Activated T-cell treated with anti-CD3 and anti-CD28 coated beads, Interleukin-2, amount 50 U/mL, for 24 hours (primary cell): ENCODE results near the gene ADAMTS3.
"Not testable (repeated sequence)": the region's sequence is repeated elsewhere in the genome, so short reads cannot be mapped to it uniquely, and the experiment has no call there.

Source experiments
- DNase-seq: peaks from one replicate; pipeline ENCODE4 v3.0.0-alpha.2; 2020
- H3K27ac Mint-ChIP-seq: 2 replicates; pipeline ENCODE4 v1.8.0; 2020; ENCODE audit warnings: mild to moderate bottlenecking, mixed read lengths
- H3K27me3 Mint-ChIP-seq: 2 replicates; pipeline ENCODE4 v1.8.0; 2020; ENCODE audit warnings: mixed read lengths
- H3K36me3 Mint-ChIP-seq: 2 replicates; pipeline ENCODE4 v1.8.0; 2020; ENCODE audit warnings: low read depth, mixed read lengths
- H3K4me1 Mint-ChIP-seq: 2 replicates; pipeline ENCODE4 v1.8.0; 2020; ENCODE audit warnings: low read depth, mixed read lengths
- H3K4me3 Mint-ChIP-seq: 2 replicates; pipeline ENCODE4 v1.8.0; 2020; ENCODE audit warnings: mild to moderate bottlenecking, moderate library complexity, mixed read lengths
- H3K9me3 Mint-ChIP-seq: 2 replicates; pipeline ENCODE4 v1.8.0; 2020; ENCODE audit warnings: mixed read lengths

The ADAMTS3 gene

DNA sequence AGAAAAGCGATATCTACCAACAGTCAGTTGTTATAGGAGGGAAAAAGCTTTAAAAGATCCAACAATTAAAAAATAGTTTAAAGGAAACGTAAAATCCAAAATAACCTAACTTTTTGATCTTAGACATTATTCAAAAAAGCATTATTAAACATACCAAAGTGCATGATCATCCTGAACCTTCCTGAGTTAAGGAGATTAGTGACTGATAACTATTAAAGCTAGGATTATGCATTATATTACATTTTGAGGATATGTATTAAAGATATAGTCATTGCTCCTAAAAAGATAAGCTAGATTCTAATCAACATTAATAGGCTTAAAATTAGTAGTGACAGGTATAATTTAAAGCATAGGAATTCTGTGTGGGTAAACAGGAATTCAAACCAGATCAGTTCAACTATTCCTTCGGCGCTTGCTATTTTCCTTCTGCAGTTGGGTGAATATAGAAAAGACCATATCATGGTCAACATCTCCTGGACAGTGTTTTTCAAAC, 139.6 kb downstream of the ADAMTS3 start:
- Mint-ChIP-seq H3K36me3 (no peaks in the 10 kb centered on the region), H3K27me3 (no peaks in the 10 kb centered on the region), H3K4me3 (no peak overlapping the region), H3K27ac (no peak overlapping the region), H3K4me1 (no peaks in the 10 kb centered on the region), H3K9me3 (no peaks in the 10 kb centered on the region)
- DNase-seq, result no peak

DNA sequence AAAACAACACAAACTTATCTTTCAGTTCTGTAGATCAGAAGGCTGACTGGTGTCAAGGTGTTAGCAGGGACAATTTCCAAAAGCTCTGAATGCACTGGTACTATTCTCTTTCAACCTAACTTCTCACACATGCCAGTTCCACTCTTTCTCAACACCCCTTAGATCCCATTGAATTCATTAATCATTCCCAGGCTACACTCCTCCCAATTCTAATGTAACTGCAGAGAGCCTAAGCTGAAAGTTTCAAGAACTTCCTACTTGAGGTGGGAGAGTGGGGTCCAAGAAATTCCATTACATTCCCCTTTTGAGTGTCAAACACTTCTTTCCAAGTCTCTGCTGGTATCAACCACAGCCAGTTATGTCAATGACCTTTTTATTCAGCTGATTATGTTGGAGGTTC, 142.0 kb downstream of the ADAMTS3 start:
- Mint-ChIP-seq H3K4me1 (no peaks in the 10 kb centered on the region), H3K36me3 (no peaks in the 10 kb centered on the region), H3K4me3 (no peak overlapping the region), H3K9me3 (no peaks in the 10 kb centered on the region), H3K27ac (no peak overlapping the region), H3K27me3 (no peaks in the 10 kb centered on the region)
- DNase-seq, result no peak

GRCh38 chr4:72425908-72426307, 143.1 kb downstream of the ADAMTS3 start:
- not testable (repeated sequence) for H3K4me3 Mint-ChIP-seq, H3K9me3 Mint-ChIP-seq, H3K4me1 Mint-ChIP-seq, DNase-seq, H3K27ac Mint-ChIP-seq, H3K27me3 Mint-ChIP-seq, H3K36me3 Mint-ChIP-seq

DNA sequence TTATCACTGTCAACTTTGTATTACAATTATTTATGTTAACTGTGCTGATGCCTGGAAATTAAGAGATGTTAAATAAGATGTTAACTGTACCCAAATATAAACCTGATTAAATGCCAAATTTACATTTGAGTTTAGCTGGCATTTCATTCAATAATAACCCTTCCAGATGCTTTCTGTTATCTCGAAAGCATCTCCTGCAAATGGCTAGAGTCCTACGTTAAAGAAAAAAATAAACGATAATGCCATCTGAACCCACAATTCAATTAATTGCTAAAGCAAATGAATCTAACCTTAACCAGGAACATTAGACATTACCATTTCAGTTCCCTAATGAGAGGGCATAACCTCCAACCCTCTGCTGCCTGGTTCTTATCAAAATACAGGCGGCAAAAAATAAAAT, 145.0 kb downstream of the ADAMTS3 start:
- no peak for DNase-seq
- no peaks in the 10 kb centered on the region for H3K36me3 Mint-ChIP-seq
- no peaks in the 10 kb centered on the region for H3K4me1 Mint-ChIP-seq
- H3K27ac Mint-ChIP-seq, result no peak overlapping the region
- no peaks in the 10 kb centered on the region for H3K9me3 Mint-ChIP-seq
- H3K27me3 Mint-ChIP-seq, result no peaks in the 10 kb centered on the region
- no peak overlapping the region for H3K4me3 Mint-ChIP-seq

GRCh38 chr4:72422416-72422815, 146.6 kb downstream of the ADAMTS3 start:
- H3K36me3 Mint-ChIP-seq, result no peaks in the 10 kb centered on the region
- no peak for DNase-seq
- H3K4me1 Mint-ChIP-seq, result no peaks in the 10 kb centered on the region
- H3K27me3 Mint-ChIP-seq, result no peaks in the 10 kb centered on the region
- no peaks in the 10 kb centered on the region for H3K9me3 Mint-ChIP-seq
- no peak overlapping the region for H3K27ac Mint-ChIP-seq
- no peak overlapping the region for H3K4me3 Mint-ChIP-seq

GRCh38 chr4:72418458-72418857, 150.6 kb downstream of the ADAMTS3 start:
- DNase-seq, result no peak
- Mint-ChIP-seq H3K4me3 (no peak overlapping the region), H3K27me3 (no peaks in the 10 kb centered on the region), H3K27ac (no peak overlapping the region), H3K36me3 (no peaks in the 10 kb centered on the region), H3K9me3 (no peaks in the 10 kb centered on the region), H3K4me1 (no peaks in the 10 kb centered on the region)

DNA sequence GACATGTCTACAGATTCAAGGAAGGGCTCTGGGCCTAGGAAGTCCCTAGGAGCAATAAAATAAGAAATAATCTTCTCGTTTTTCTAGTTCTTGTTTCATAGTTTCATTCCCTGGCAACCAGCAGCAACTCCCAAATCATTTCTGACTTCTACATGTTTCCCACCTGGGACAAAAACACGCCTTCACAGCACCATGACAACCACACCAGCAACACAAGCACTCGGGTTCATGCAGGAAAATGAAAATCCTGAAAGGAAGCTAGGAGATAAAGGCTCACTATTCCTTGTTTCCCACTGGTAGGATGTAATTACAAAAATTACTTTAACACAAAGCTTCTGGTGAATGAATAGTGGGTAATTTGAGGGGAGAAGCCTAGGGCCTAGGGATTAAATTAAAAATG, 158.9 kb downstream of the ADAMTS3 start:
- Mint-ChIP-seq H3K36me3 (no peaks in the 10 kb centered on the region), H3K27me3 (no peaks in the 10 kb centered on the region), H3K4me1 (no peaks in the 10 kb centered on the region), H3K4me3 (no peak overlapping the region), H3K27ac (no peak overlapping the region), H3K9me3 (peaks cover 2% of the 10 kb centered on the region)
- DNase-seq, result no peak

DNA sequence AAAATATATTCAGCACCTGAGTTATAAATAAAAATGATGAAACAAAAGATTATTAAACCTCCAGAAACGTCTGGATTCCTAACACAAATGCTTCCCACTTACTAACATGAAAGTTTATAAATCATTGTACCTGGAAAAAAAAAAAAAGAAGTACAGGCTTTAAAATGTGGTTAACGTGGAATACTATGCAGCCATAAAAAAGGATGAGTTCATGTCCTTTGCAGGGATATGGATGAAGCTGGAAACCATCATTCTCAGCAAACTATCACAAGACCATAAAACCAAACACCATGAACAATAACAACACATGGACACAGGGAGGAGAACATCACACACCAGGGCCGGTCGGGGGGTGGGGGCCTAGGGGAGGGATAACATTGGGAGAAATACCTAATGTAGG, 160.5 kb downstream of the ADAMTS3 start:
- Mint-ChIP-seq H3K27ac (no peak overlapping the region), H3K27me3 (no peaks in the 10 kb centered on the region), H3K36me3 (no peaks in the 10 kb centered on the region), H3K4me3 (no peak overlapping the region), H3K4me1 (no peaks in the 10 kb centered on the region), H3K9me3 (peaks cover 2% of the 10 kb centered on the region)
- no peak for DNase-seq

GRCh38 chr4:72405417-72405816, 163.6 kb downstream of the ADAMTS3 start:
- Mint-ChIP-seq H3K27ac (no peak overlapping the region), H3K4me3 (no peak overlapping the region), H3K4me1 (no peaks in the 10 kb centered on the region), H3K9me3 (peaks cover 2% of the 10 kb centered on the region), H3K36me3 (no peaks in the 10 kb centered on the region), H3K27me3 (no peaks in the 10 kb centered on the region)
- no peak for DNase-seq

- no peaks in the 10 kb centered on the region for H3K9me3 Mint-ChIP-seq
- no peaks in the 10 kb centered on the region for H3K27me3 Mint-ChIP-seq
- no peak overlapping the region for H3K4me3 Mint-ChIP-seq
- H3K4me1 Mint-ChIP-seq, result no peaks in the 10 kb centered on the region
- H3K36me3 Mint-ChIP-seq, result no peaks in the 10 kb centered on the region
- H3K27ac Mint-ChIP-seq, result no peak overlapping the region
- DNase-seq, result no peak
Measured at GRCh38 chr4:72397314-72397713, 171.7 kb downstream of the ADAMTS3 start.

- Mint-ChIP-seq H3K4me1 (no peaks in the 10 kb centered on the region), H3K27ac (no peak overlapping the region), H3K36me3 (no peaks in the 10 kb centered on the region), H3K27me3 (no peaks in the 10 kb centered on the region), H3K4me3 (no peak overlapping the region), H3K9me3 (no peaks in the 10 kb centered on the region)
- no peak for DNase-seq
Measured at GRCh38 chr4:72394012-72394663, 174.9 kb downstream of the ADAMTS3 start.

DNA sequence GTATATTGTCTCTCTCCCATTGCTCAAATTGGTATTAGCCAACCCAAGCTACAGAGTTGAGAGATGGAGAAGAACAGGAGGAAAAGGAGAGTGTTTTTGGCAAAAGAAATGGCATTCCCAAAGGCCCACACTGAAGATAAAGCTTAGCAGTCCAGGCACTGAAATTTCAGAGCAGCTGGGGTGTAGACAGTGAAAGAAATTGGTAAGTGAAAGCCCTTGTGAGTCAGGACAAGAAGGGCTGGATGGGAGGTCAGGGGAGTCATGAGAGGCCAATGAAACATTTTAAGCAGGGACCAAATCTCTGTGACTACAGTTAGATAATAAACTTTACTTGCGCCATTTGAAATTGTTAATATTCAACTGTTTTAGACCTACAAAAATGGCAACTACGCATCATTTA, 177.7 kb downstream of the ADAMTS3 start:
- Mint-ChIP-seq H3K27ac (no peak overlapping the region), H3K27me3 (no peaks in the 10 kb centered on the region), H3K4me3 (no peak overlapping the region), H3K36me3 (no peaks in the 10 kb centered on the region), H3K9me3 (no peaks in the 10 kb centered on the region), H3K4me1 (no peaks in the 10 kb centered on the region)
- no peak for DNase-seq

DNA sequence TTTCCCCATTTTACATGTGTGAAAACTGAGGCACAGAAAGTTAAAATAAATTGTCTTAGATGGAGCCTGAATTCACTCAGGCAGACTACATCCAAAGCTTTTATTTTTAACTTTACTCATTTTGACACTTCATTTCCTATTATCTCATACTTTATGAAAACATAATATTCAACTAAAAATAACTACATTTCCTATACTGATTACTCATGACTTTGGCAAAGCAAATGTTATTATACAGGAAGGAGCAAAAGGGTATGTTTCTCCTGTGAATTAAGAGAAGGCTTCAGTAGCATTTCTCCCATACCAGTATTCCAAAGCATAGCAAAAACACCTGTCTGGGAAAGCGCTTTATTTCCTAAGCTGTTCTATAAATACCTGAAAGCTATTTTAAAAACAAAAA, 178.6 kb downstream of the ADAMTS3 start:
- Mint-ChIP-seq H3K4me1 (no peaks in the 10 kb centered on the region), H3K4me3 (no peak overlapping the region), H3K9me3 (no peaks in the 10 kb centered on the region), H3K36me3 (no peaks in the 10 kb centered on the region), H3K27ac (no peak overlapping the region), H3K27me3 (no peaks in the 10 kb centered on the region)
- DNase-seq, result no peak

GRCh38 chr4:72388521-72388920, 180.5 kb downstream of the ADAMTS3 start:
- Mint-ChIP-seq H3K27me3 (no peaks in the 10 kb centered on the region), H3K4me3 (no peak overlapping the region), H3K4me1 (no peaks in the 10 kb centered on the region), H3K27ac (no peak overlapping the region), H3K9me3 (no peaks in the 10 kb centered on the region), H3K36me3 (no peaks in the 10 kb centered on the region)
- DNase-seq, result no peak

GRCh38 chr4:72387959-72388358, 181.1 kb downstream of the ADAMTS3 start:
- Mint-ChIP-seq H3K27ac (no peak overlapping the region), H3K36me3 (no peaks in the 10 kb centered on the region), H3K4me1 (no peaks in the 10 kb centered on the region), H3K4me3 (no peak overlapping the region), H3K27me3 (no peaks in the 10 kb centered on the region), H3K9me3 (no peaks in the 10 kb centered on the region)
- DNase-seq, result no peak

GRCh38 chr4:72383439-72383838, 185.6 kb downstream of the ADAMTS3 start:
- no peak for DNase-seq
- Mint-ChIP-seq H3K27me3 (no peaks in the 10 kb centered on the region), H3K27ac (no peak overlapping the region), H3K9me3 (no peaks in the 10 kb centered on the region), H3K36me3 (no peaks in the 10 kb centered on the region), H3K4me3 (no peak overlapping the region), H3K4me1 (no peaks in the 10 kb centered on the region)
